HCT116 (cell line): Measurements from ENCODE around the gene PEMT. TPM values are rescaled to one million over a fixed set of nuclear protein-coding genes. Genes with fewer than 3 reads are reported as not detected.

Experiments used
- ATAC-seq: fragments of 200-7000 bp; cut with Tn5 transposase; 2 replicates; pipeline ENCODE4 v1.9.1; 2020; ENCODE audit warnings: mild to moderate bottlenecking, moderate library complexity
- BruUV-seq: library from RNA; stranded (reverse); fragments of 400-500 nt; replicated peaks from 2 replicates; lab custom pipeline; 2021; lab: Mats Ljungman, UMichigan
- CTCF ChIA-PET: fragments of 300-600 bp; sonication (Branson Sonifier 250); formaldehyde crosslinking; loops from one replicate; lab custom pipeline; 2021; ENCODE audit warnings: antibody characterized with exemption; lab: Charles Lee
- POLR2A ChIA-PET: fragments of 300-600, 350-600 bp; sonication (Branson Sonifier 250); formaldehyde crosslinking; loops from one replicate; lab custom pipeline; 2021; ENCODE audit warnings: antibody characterized with exemption; lab: Charles Lee
- RAD21 ChIA-PET, 2 experiments: fragments of 300-600 bp; sonication (Branson Sonifier 250); formaldehyde crosslinking; loops; one replicate each; lab custom pipeline; 2023; ENCODE audit warnings: low total read pairs in 2 of 2; ENCODE audit not compliant: uncharacterized antibody in 2 of 2, unreplicated experiment in 2 of 2, low non-redundant PET in 1 of 2; lab: Charles Lee
- DNase-seq: peaks from one replicate; pipeline ENCODE4 v3.0.0-alpha.2; 2010; ENCODE audit warnings: low read depth, low spot score
- H2AFZ ChIP-seq: fragments of 200-600 bp; shearing (Covaris generic), sonication (generic); 2 replicates; pipeline ENCODE4 v1.6.1; 2017; ENCODE audit warnings: low read depth, mixed run types, mixed read lengths, antibody characterized with exemption, low read length; ENCODE audit not compliant: poor library complexity, severe bottlenecking
- H3K27ac ChIP-seq: 2 replicates; pipeline ENCODE4 v1.5.1; 2012; ENCODE audit warnings: low read depth, low read length
- H3K27me3 ChIP-seq: fragments of 200-600 bp; sonication (generic); 2 replicates; pipeline ENCODE4 v1.6.1; 2016; ENCODE audit warnings: mixed run types, low read length, mixed read lengths; ENCODE audit not compliant: insufficient read depth
- H3K36me3 ChIP-seq, 2 experiments: fragments of 200-500 bp in 1 of 2; fragments of 200-600 bp in 1 of 2; sonication (Bioruptor generic) in 1 of 2; sonication (generic) in 1 of 2; 2 replicates each; pipeline versions ENCODE4 v1.5.1 to v1.6.1; 2014 to 2016; ENCODE audit warnings: low read length in 2 of 2, inconsistent platforms in 1 of 2, mixed read lengths in 1 of 2, mixed run types in 1 of 2; ENCODE audit not compliant: insufficient read depth in 2 of 2, control insufficient read depth in 1 of 2
- H3K4me1 ChIP-seq, 2 experiments: fragments of 200-600 bp in 1 of 2; sonication (generic) in 1 of 2; 2 replicates each; pipeline versions ENCODE4 v1.5.1 to v1.6.1; 2012 to 2017; ENCODE audit warnings: low read length in 2 of 2, inconsistent platforms in 1 of 2, mild to moderate bottlenecking in 1 of 2, mixed read lengths in 1 of 2, mixed run types in 1 of 2, moderate library complexity in 1 of 2; ENCODE audit not compliant: insufficient read depth in 2 of 2, control insufficient read depth in 1 of 2
- H3K4me2 ChIP-seq: fragments of 200-600 bp; sonication (generic); 2 replicates; pipeline ENCODE4 v1.6.1; 2017; ENCODE audit warnings: mixed run types, low read length, mixed read lengths
- H3K4me3 ChIP-seq, 2 experiments: fragments of 200-600 bp in 1 of 2; sonication (generic) in 1 of 2; replicated peaks in 1 of 2; 2 replicates each; pipeline ENCODE4 v1.5.1; 2011 to 2016; ENCODE audit warnings: low read length in 2 of 2, control low read depth in 1 of 2, low read depth in 1 of 2, mild to moderate bottlenecking in 1 of 2, mixed read lengths in 1 of 2, mixed run types in 1 of 2
- H3K79me2 ChIP-seq: fragments of 200-600 bp; sonication (generic); 2 replicates; pipeline ENCODE4 v1.6.1; 2017; ENCODE audit warnings: mild to moderate bottlenecking, mixed run types, low read length, moderate library complexity, mixed read lengths; ENCODE audit not compliant: insufficient read depth
- H3K9ac ChIP-seq: fragments of 200-600 bp; sonication (generic); 2 replicates; pipeline ENCODE4 v1.6.1; 2016; ENCODE audit warnings: low read length, mixed read lengths
- H3K9me2 ChIP-seq: fragments of 200-600 bp; sonication (generic), shearing (Covaris generic); 2 replicates; pipeline ENCODE4 v1.6.1; 2017; ENCODE audit warnings: mixed run types, mild to moderate bottlenecking, moderate library complexity; ENCODE audit not compliant: insufficient read depth
- H3K9me3 ChIP-seq, 2 experiments: fragments of 200-500 bp in 1 of 2; fragments of 200-600 bp in 1 of 2; sonication (Bioruptor generic) in 1 of 2; sonication (generic) in 1 of 2; 2 replicates each; pipeline ENCODE4 v1.6.1; 2014 to 2017; ENCODE audit warnings: low read length in 2 of 2, mixed read lengths in 2 of 2, inconsistent platforms in 1 of 2, low read depth in 1 of 2, mild to moderate bottlenecking in 1 of 2, mixed run types in 1 of 2, moderate library complexity in 1 of 2; ENCODE audit not compliant: control insufficient read depth in 1 of 2, insufficient read depth in 1 of 2
- H4K20me1 ChIP-seq: fragments of 200-600 bp; sonication (generic), shearing (Covaris generic); 2 replicates; pipeline ENCODE4 v1.6.1; 2017; ENCODE audit warnings: mixed run types, mild to moderate bottlenecking, moderate library complexity; ENCODE audit not compliant: insufficient read depth
- CEBPB ChIP-seq: IDR thresholded peaks from 2 replicates; pipeline ENCODE4 v1.6.1; 2012; ENCODE audit warnings: low read depth
- EZH2 ChIP-seq: fragments of 200-600 bp; sonication (generic); IDR thresholded peaks from 2 replicates; pipeline ENCODE4 v1.6.1; 2017; ENCODE audit warnings: antibody characterized with exemption, mixed run types
- FOSL1 ChIP-seq: IDR thresholded peaks from 2 replicates; pipeline ENCODE4 v1.6.1; 2012; ENCODE audit warnings: low read depth
- JUND ChIP-seq: IDR thresholded peaks from 2 replicates; pipeline ENCODE4 v1.6.1; 2012
- SIN3A ChIP-seq: IDR thresholded peaks from 2 replicates; pipeline ENCODE4 v1.6.1; 2012; ENCODE audit warnings: low read depth
- SP1 ChIP-seq: IDR thresholded peaks from 2 replicates; pipeline ENCODE4 v1.6.1; 2012; ENCODE audit warnings: low read depth
- TCF7L2 ChIP-seq: IDR thresholded peaks from 2 replicates; pipeline ENCODE4 v1.7.0; 2011; ENCODE audit warnings: borderline replicate concordance, inconsistent platforms; ENCODE audit not compliant: insufficient read depth, insufficient read length; ENCODE audit errors: extremely low read depth
- ZFX ChIP-seq: fragments of 450-650 bp; IDR thresholded peaks from 2 replicates; pipeline ENCODE4 v1.6.1; 2017
- intact Hi-C: fragments of 100-400 bp; cut with micrococcal nuclease; formaldehyde crosslinking; loops from 2 replicates; pipeline ENCODE4 v1.10.0; 2022
- total RNA-seq: library from RNA; stranded (reverse); gene quantifications from one replicate; pipeline ENCODE4 v1.2.1, GENCODE V29; 2021; ENCODE audit not compliant: unreplicated experiment
- TF ChIP-seq, protein P1 (sequence below), 3 experiments: fragments of 200-600 bp in 1 of 3; sonication (generic) in 1 of 3; IDR thresholded peaks in 2 of 3; conservative IDR thresholded peaks in 1 of 3; 2 replicates each; pipeline ENCODE4 v1.5.1; 2012 to 2017; ENCODE audit warnings: low read depth in 2 of 3, low read length in 2 of 3, antibody characterized with exemption in 1 of 3, borderline replicate concordance in 1 of 3, control low read depth in 1 of 3, mild to moderate bottlenecking in 1 of 3, mixed read lengths in 1 of 3, mixed run types in 1 of 3, moderate library complexity in 1 of 3; ENCODE audit not compliant: insufficient read depth in 1 of 3

The PEMT gene
- total RNA-seq, 1 experiment from 2014 or later: 52.1 TPM

DNA sequence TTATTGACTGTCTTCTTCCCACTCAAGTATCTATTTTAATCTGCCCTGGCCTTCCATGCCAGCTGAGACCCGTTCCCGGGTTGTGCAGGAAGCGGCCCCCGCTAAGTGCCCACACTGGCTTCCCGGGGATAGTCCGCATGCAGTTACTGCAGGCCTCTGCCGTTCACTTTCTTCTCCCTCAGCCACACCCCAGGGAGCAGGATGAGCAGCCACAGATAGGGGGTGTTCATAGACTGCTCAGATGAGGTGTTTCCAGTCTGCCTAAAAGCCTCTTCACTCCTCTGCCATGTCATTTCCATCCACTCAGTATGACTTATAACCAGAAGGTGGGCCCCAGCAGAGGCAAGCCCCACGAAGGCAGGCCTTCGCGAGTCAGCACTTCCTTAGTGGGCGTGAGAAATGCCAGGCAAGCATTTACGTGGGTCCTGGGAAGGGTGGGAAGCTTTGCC, 107.0 kb downstream of the PEMT start:
- peaks cover 3% of the 10 kb centered on the region; the same call in 1 of the 2 replicates for H4K20me1 ChIP-seq
- ATAC-seq (no peak; the same call in 1 of the 2 replicates), DNase-seq (no peak)
- H3K4me2 ChIP-seq: no peak overlapping the region
- ChIA-PET CTCF (interaction anchor here (1.6 kb wide), 1 partner anchor 13 kb away, joined by 5 read pairs; no protein-coding TSS in a partner anchor), POLR2A (no interaction called here), RAD21 (no interaction called here)
- no peak overlapping the region for H3K27ac ChIP-seq
- H3K9me3 ChIP-seq: no peaks in the 10 kb centered on the region
- BruUV-seq: no TSS peak
- peaks cover 0 to 8% of the 10 kb centered on the region in 2 experiments; a peak in 2 of 4 replicates for H3K4me1 ChIP-seq
- peaks cover 5 to 15% of the 10 kb centered on the region in 2 experiments; a peak in 3 of 4 replicates for H3K36me3 ChIP-seq
- no peak overlapping the region for H3K9ac ChIP-seq
- no peak for TF ChIP-seq ZFX
- no peak for TF ChIP-seq EZH2
- no peak for TF ChIP-seq TCF7L2
- TF ChIP-seq, protein P1, sequence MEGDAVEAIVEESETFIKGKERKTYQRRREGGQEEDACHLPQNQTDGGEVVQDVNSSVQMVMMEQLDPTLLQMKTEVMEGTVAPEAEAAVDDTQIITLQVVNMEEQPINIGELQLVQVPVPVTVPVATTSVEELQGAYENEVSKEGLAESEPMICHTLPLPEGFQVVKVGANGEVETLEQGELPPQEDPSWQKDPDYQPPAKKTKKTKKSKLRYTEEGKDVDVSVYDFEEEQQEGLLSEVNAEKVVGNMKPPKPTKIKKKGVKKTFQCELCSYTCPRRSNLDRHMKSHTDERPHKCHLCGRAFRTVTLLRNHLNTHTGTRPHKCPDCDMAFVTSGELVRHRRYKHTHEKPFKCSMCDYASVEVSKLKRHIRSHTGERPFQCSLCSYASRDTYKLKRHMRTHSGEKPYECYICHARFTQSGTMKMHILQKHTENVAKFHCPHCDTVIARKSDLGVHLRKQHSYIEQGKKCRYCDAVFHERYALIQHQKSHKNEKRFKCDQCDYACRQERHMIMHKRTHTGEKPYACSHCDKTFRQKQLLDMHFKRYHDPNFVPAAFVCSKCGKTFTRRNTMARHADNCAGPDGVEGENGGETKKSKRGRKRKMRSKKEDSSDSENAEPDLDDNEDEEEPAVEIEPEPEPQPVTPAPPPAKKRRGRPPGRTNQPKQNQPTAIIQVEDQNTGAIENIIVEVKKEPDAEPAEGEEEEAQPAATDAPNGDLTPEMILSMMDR (IDR thresholded peaks at IDR 0.05 in 2 of 3, conservative IDR thresholded peaks at IDR 0.05 in 1 of 3; ENCODE audit: borderline replicate concordance in 1 of 3, insufficient read depth in 1 of 3, low read depth in 2 of 3, low read length in 2 of 3): no peak
- no peak for TF ChIP-seq SP1
- TF ChIP-seq CEBPB: no peak
- TF ChIP-seq SIN3A: no peak
- TF ChIP-seq FOSL1: no peak
- no peak for TF ChIP-seq JUND
- no peak overlapping the region for H3K4me3 ChIP-seq
- H3K79me2 ChIP-seq: peaks cover 84% of the 10 kb centered on the region
- H3K9me2 ChIP-seq: no peaks in the 10 kb centered on the region
- intact Hi-C loops: no loop called here
- H3K27me3 ChIP-seq: no peaks in the 10 kb centered on the region
- H2AFZ ChIP-seq: no peak overlapping the region
